MCF 10A (cell line): ENCODE data around the gene TIAM2. TPM values are rescaled to one million over a fixed set of nuclear protein-coding genes. Genes with fewer than 3 reads are reported as not detected.

Experiments used
- BruUV-seq: library from RNA; stranded (reverse); fragments of 400-500 nt; replicated peaks from 2 replicates; lab custom pipeline; 2021; lab: Mats Ljungman, UMichigan
- CTCF ChIA-PET: fragments of 300-600 bp; sonication (Branson Sonifier 250); formaldehyde crosslinking; extraction: SDS; loops from one replicate; lab custom pipeline; 2021; ENCODE audit warnings: antibody characterized with exemption, inconsistent platforms; lab: Yijun Ruan, JAX
- POLR2A ChIA-PET: fragments of 300-600, 350-650 bp; sonication (Branson Sonifier 250); formaldehyde crosslinking; extraction: SDS; loops from one replicate; lab custom pipeline; 2020; ENCODE audit warnings: antibody characterized with exemption, inconsistent platforms; lab: Yijun Ruan, JAX
- DNase-seq: peaks from one replicate; pipeline ENCODE4 v3.0.0-alpha.2; 2018; ENCODE audit not compliant: unreplicated experiment
- H3K27ac Mint-ChIP-seq: one replicate; pipeline ENCODE4 v1.8.0; 2022; ENCODE audit warnings: mild to moderate bottlenecking, low read depth, mixed read lengths; ENCODE audit not compliant: unreplicated experiment
- H3K27me3 Mint-ChIP-seq: one replicate; pipeline ENCODE4 v1.8.0; 2022; ENCODE audit warnings: mixed read lengths; ENCODE audit not compliant: insufficient read depth, unreplicated experiment
- H3K36me3 Mint-ChIP-seq: one replicate; pipeline ENCODE4 v1.8.0; 2022; ENCODE audit warnings: mild to moderate bottlenecking, moderate library complexity, mixed read lengths; ENCODE audit not compliant: insufficient read depth, unreplicated experiment
- H3K4me1 Mint-ChIP-seq: one replicate; pipeline ENCODE4 v1.8.0; 2022; ENCODE audit warnings: mixed read lengths; ENCODE audit not compliant: insufficient read depth, unreplicated experiment
- H3K4me3 Mint-ChIP-seq: one replicate; pipeline ENCODE4 v1.8.0; 2022; ENCODE audit warnings: mild to moderate bottlenecking, moderate library complexity, mixed read lengths; ENCODE audit not compliant: unreplicated experiment
- H3K9me3 Mint-ChIP-seq: one replicate; pipeline ENCODE4 v1.8.0; 2022; ENCODE audit warnings: mixed read lengths; ENCODE audit not compliant: unreplicated experiment
- CTCF ChIP-seq: fragments of 200-600 bp; IDR thresholded peaks from one replicate; pipeline ENCODE4 v1.8.0; 2022; ENCODE audit warnings: antibody characterized with exemption, mild to moderate bottlenecking; ENCODE audit not compliant: unreplicated experiment
- intact Hi-C: fragments of 100-400 bp; cut with micrococcal nuclease; formaldehyde crosslinking; loops from 2 replicates; pipeline ENCODE4 v1.14.1; 2022
- total RNA-seq: library from RNA; stranded (reverse); gene quantifications from 2 replicates; pipeline ENCODE4 v1.2.3, GENCODE V29; 2022

The TIAM2 gene
- total RNA-seq, 1 experiment from 2014 or later, result 3.1 TPM

GRCh38 chr6:155276638-155277037 lies 281.5 kb downstream of the TIAM2 start:
- ChIA-PET CTCF (interaction anchor here (0.6 to 3.1 kb wide), 3 partner anchors 7 to 91 kb away, joined by 3 to 10 read pairs (median 5); no protein-coding TSS in a partner anchor), POLR2A (interaction anchor here (0.9 to 2.6 kb wide), 5 partner anchors 10 to 54 kb away, joined by 3 to 13 read pairs (median 4); partner anchors contain the start of gene TFB1M)
- TF ChIP-seq CTCF, result no peak
- Mint-ChIP-seq H3K36me3 (peaks cover 23% of the 10 kb centered on the region), H3K4me1 (peaks cover 7% of the 10 kb centered on the region), H3K27me3 (no peaks in the 10 kb centered on the region), H3K4me3 (no peak overlapping the region), H3K27ac (no peak overlapping the region), H3K9me3 (no peaks in the 10 kb centered on the region)
- intact Hi-C loops, result no loop called here
- no peak for DNase-seq
- BruUV-seq, result no TSS peak

- no TSS peak for BruUV-seq
- Mint-ChIP-seq H3K27me3 (no peaks in the 10 kb centered on the region), H3K9me3 (no peaks in the 10 kb centered on the region), H3K36me3 (peaks cover 26% of the 10 kb centered on the region), H3K4me3 (no peak overlapping the region), H3K4me1 (peaks cover 4% of the 10 kb centered on the region), H3K27ac (peak overlapping the region; percentile 16)
- intact Hi-C loops, result no loop called here
- no peak for DNase-seq
- ChIA-PET POLR2A (interaction anchor here (1.6 to 2.6 kb wide), 3 partner anchors 10 to 36 kb away, joined by 3 to 13 read pairs (median 12); partner anchors contain the start of gene TFB1M), CTCF (interaction anchor here (0.6 to 3.1 kb wide), 6 partner anchors 9 to 102 kb away, joined by 3 to 10 read pairs (median 4); no protein-coding TSS in a partner anchor)
- no peak for TF ChIP-seq CTCF
These were observed 283.4 kb downstream of the TIAM2 start for GRCh38 chr6:155278319-155279049.

- H3K9me3 Mint-ChIP-seq, result no peaks in the 10 kb centered on the region
- no TSS peak for BruUV-seq
- ChIA-PET CTCF (no interaction called here), POLR2A (interaction anchor here (1.1 kb wide), 1 partner anchor 30 kb away, joined by 4 read pairs; no protein-coding TSS in a partner anchor)
- no peak overlapping the region for H3K4me3 Mint-ChIP-seq
- intact Hi-C loops, result no loop called here
- H3K27me3 Mint-ChIP-seq, result no peaks in the 10 kb centered on the region
- no peak for TF ChIP-seq CTCF
- no peak overlapping the region for H3K27ac Mint-ChIP-seq
- H3K4me1 Mint-ChIP-seq, result no peaks in the 10 kb centered on the region
- no peak for DNase-seq
- H3K36me3 Mint-ChIP-seq, result peaks cover 47% of the 10 kb centered on the region
These were observed 289.7 kb downstream of the TIAM2 start for GRCh38 chr6:155284775-155285174.

GRCh38 chr6:155287762-155288161 lies 292.6 kb downstream of the TIAM2 start:
- H3K4me1 Mint-ChIP-seq, result no peaks in the 10 kb centered on the region
- H3K36me3 Mint-ChIP-seq, result peaks cover 52% of the 10 kb centered on the region
- ChIA-PET POLR2A (interaction anchor here (0.6 to 2.0 kb wide), 3 partner anchors 8 to 20 kb away, joined by 3 to 12 read pairs (median 3); no protein-coding TSS in a partner anchor), CTCF (interaction anchor here (0.8 to 1.0 kb wide), 2 partner anchors 10 to 16 kb away, joined by 3 to 4 read pairs; no protein-coding TSS in a partner anchor)
- no peak overlapping the region for H3K4me3 Mint-ChIP-seq
- no peaks in the 10 kb centered on the region for H3K27me3 Mint-ChIP-seq
- intact Hi-C loops, result no loop called here
- no peak for TF ChIP-seq CTCF
- no peak overlapping the region for H3K27ac Mint-ChIP-seq
- BruUV-seq, result no TSS peak
- no peaks in the 10 kb centered on the region for H3K9me3 Mint-ChIP-seq
- no peak for DNase-seq
